Panc1 (cell line): ENCODE measurements around the gene FOXA3.

Experiments used
- POLR2AphosphoS5 ChIP-seq: IDR thresholded peaks from 2 replicates; pipeline ENCODE4 v1.6.1; 2012; ENCODE audit warnings: mild to moderate bottlenecking, low read depth, low read length, moderate library complexity
- SIN3A ChIP-seq: IDR thresholded peaks from 2 replicates; pipeline ENCODE4 v1.6.1; 2012; ENCODE audit warnings: low read depth, mild to moderate bottlenecking, low read length, moderate library complexity, borderline replicate concordance; ENCODE audit not compliant: insufficient read depth
- TCF7L2 ChIP-seq: IDR thresholded peaks from 2 replicates; pipeline ENCODE4 v1.6.1; 2011; ENCODE audit warnings: mild to moderate bottlenecking, low read depth, low read length, inconsistent platforms
- TF ChIP-seq, protein P1 (sequence below): fragments of 450-650 bp; IDR thresholded peaks from 2 replicates; pipeline ENCODE4 v1.5.1; 2017; ENCODE audit warnings: mild to moderate bottlenecking

DNA sequence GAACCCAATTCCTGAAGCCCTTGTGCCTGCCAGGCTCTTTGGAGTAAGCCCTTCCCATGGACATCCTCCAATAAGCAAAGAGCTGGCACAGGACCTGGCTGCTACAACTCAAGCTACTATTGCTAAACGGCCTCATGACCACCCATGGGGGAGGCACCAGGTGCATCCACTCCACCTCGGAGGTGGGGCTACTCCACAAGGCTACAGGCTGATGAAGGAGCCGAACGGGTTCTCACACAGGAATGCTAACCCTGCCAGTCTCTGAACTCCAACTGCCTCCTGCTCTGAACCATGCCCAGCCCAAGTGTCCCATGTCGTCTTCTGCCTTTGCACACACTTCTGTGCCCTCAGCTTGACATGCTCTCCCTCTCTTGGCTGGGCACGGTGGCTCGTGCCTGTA, 11.1 kb upstream of the FOXA3 start:
- TF ChIP-seq, protein P1, sequence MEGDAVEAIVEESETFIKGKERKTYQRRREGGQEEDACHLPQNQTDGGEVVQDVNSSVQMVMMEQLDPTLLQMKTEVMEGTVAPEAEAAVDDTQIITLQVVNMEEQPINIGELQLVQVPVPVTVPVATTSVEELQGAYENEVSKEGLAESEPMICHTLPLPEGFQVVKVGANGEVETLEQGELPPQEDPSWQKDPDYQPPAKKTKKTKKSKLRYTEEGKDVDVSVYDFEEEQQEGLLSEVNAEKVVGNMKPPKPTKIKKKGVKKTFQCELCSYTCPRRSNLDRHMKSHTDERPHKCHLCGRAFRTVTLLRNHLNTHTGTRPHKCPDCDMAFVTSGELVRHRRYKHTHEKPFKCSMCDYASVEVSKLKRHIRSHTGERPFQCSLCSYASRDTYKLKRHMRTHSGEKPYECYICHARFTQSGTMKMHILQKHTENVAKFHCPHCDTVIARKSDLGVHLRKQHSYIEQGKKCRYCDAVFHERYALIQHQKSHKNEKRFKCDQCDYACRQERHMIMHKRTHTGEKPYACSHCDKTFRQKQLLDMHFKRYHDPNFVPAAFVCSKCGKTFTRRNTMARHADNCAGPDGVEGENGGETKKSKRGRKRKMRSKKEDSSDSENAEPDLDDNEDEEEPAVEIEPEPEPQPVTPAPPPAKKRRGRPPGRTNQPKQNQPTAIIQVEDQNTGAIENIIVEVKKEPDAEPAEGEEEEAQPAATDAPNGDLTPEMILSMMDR: no peak
- TF ChIP-seq SIN3A (no peak), POLR2AphosphoS5 (no peak), TCF7L2 (no peak)
